T follicular helper cell (primary cell): ENCODE results near the gene TPRA1.
A peak's percentile ranks its signal among the peaks of the same experiment; 100 is the strongest.

ENCODE experiments used
- DNase-seq: peaks from one replicate; pipeline ENCODE4 v3.0.0-alpha.2; 2020; ENCODE audit warnings: low read depth

TPRA1 gene

GRCh38 chr3:127560051-127560787 lies 30.3 kb downstream of the TPRA1 start:
- no peak for DNase-seq

GRCh38 chr3:127556565-127556964 lies 34.0 kb downstream of the TPRA1 start:
- DNase-seq: no peak

- DNase-seq: no peak
These were observed 35.4 kb downstream of the TPRA1 start for GRCh38 chr3:127555108-127555507.

- no peak for DNase-seq
These were observed 38.5 kb downstream of the TPRA1 start for GRCh38 chr3:127552038-127552437.

GRCh38 chr3:127551178-127551577 lies 39.4 kb downstream of the TPRA1 start:
- no peak for DNase-seq

GRCh38 chr3:127550468-127551157 lies 39.9 kb downstream of the TPRA1 start:
- DNase-seq: no peak

GRCh38 chr3:127549826-127550467 lies 40.6 kb downstream of the TPRA1 start:
- DNase-seq: no peak

- DNase-seq: peak; percentile 63
These were observed 42.5 kb downstream of the TPRA1 start for GRCh38 chr3:127547761-127548605.

- DNase-seq: no peak
These were observed 43.4 kb downstream of the TPRA1 start for GRCh38 chr3:127546970-127547733.

- DNase-seq: no peak
These were observed 44.0 kb downstream of the TPRA1 start for GRCh38 chr3:127546554-127546953.

GRCh38 chr3:127545711-127546457 lies 44.6 kb downstream of the TPRA1 start:
- no peak for DNase-seq

GRCh38 chr3:127545216-127545615 lies 45.3 kb downstream of the TPRA1 start:
- no peak for DNase-seq

GRCh38 chr3:127544803-127545201 lies 45.7 kb downstream of the TPRA1 start:
- DNase-seq: no peak

GRCh38 chr3:127544192-127544802 lies 46.2 kb downstream of the TPRA1 start:
- DNase-seq: peak; percentile 45

GRCh38 chr3:127543441-127543840 lies 47.1 kb downstream of the TPRA1 start:
- DNase-seq: no peak

- no peak for DNase-seq
These were observed 48.0 kb downstream of the TPRA1 start for GRCh38 chr3:127542441-127542952.

GRCh38 chr3:127541320-127541719 lies 49.2 kb downstream of the TPRA1 start:
- DNase-seq: no peak

- DNase-seq: no peak
These were observed 51.0 kb downstream of the TPRA1 start for GRCh38 chr3:127539366-127540060.

- no peak for DNase-seq
These were observed 52.0 kb downstream of the TPRA1 start for GRCh38 chr3:127538569-127538968.
